HFFc6 (cell line): ENCODE results near the gene FUCA2. TPM values are rescaled to one million over a fixed set of nuclear protein-coding genes. Genes with fewer than 3 reads are reported as not detected.
"Not testable (repeated sequence)": the region's sequence is repeated elsewhere in the genome, so short reads cannot be mapped to it uniquely, and the experiment has no call there.

ENCODE experiments used
- DNase-seq: peaks from one replicate; pipeline ENCODE4 v3.0.0-alpha.2; 2018
- H3K27ac Mint-ChIP-seq: 2 replicates; pipeline ENCODE4 v1.8.0; 2020; ENCODE audit warnings: mild to moderate bottlenecking, mixed read lengths
- H3K27me3 Mint-ChIP-seq: 2 replicates; pipeline ENCODE4 v1.8.0; 2021; ENCODE audit warnings: mild to moderate bottlenecking, moderate library complexity, mixed read lengths; ENCODE audit not compliant: insufficient read depth
- H3K36me3 Mint-ChIP-seq: 2 replicates; pipeline ENCODE4 v1.8.0; 2021; ENCODE audit warnings: low read depth, mixed read lengths
- H3K4me1 Mint-ChIP-seq: 2 replicates; pipeline ENCODE4 v1.8.0; 2020; ENCODE audit warnings: low read depth, mixed read lengths
- H3K4me3 Mint-ChIP-seq: 2 replicates; pipeline ENCODE4 v1.8.0; 2020; ENCODE audit warnings: mild to moderate bottlenecking, moderate library complexity, mixed read lengths
- H3K9me3 Mint-ChIP-seq: 2 replicates; pipeline ENCODE4 v1.8.0; 2020; ENCODE audit warnings: mild to moderate bottlenecking, mixed read lengths
- total RNA-seq, 6 experiments: library from RNA; stranded (reverse); fragmentation: NEBNext Ultra II Directional; extraction: Animal tissue kit (Norgen Biotek cat#: 25700); gene quantifications; 2 replicates in 1 of 6; 3 replicates in 5 of 6; pipeline ENCODE4 v1.2.3, GENCODE V29; 2021
- TF ChIP-seq, protein P1 (sequence below): fragments of 200-600 bp; sonication (generic); IDR thresholded peaks from 2 replicates; pipeline ENCODE4 v1.5.0; 2021; ENCODE audit warnings: antibody characterized with exemption, mild to moderate bottlenecking

Gene FUCA2
- total RNA-seq, 6 experiments from 2014 or later = 86.4 to 126 (median 121) TPM

GRCh38 chr6:143515766-143516355 is 4.3 kb upstream of the FUCA2 start:
- Mint-ChIP-seq H3K4me1 (peaks cover 33% of the 10 kb centered on the region), H3K9me3 (no peaks in the 10 kb centered on the region), H3K27ac (no peak overlapping the region), H3K27me3 (peaks cover 17% of the 10 kb centered on the region), H3K36me3 (no peaks in the 10 kb centered on the region; the same call in 1 of the 2 replicates), H3K4me3 (no peak overlapping the region)
- TF ChIP-seq, protein P1, sequence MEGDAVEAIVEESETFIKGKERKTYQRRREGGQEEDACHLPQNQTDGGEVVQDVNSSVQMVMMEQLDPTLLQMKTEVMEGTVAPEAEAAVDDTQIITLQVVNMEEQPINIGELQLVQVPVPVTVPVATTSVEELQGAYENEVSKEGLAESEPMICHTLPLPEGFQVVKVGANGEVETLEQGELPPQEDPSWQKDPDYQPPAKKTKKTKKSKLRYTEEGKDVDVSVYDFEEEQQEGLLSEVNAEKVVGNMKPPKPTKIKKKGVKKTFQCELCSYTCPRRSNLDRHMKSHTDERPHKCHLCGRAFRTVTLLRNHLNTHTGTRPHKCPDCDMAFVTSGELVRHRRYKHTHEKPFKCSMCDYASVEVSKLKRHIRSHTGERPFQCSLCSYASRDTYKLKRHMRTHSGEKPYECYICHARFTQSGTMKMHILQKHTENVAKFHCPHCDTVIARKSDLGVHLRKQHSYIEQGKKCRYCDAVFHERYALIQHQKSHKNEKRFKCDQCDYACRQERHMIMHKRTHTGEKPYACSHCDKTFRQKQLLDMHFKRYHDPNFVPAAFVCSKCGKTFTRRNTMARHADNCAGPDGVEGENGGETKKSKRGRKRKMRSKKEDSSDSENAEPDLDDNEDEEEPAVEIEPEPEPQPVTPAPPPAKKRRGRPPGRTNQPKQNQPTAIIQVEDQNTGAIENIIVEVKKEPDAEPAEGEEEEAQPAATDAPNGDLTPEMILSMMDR = no peak
- DNase-seq = no peak

DNA sequence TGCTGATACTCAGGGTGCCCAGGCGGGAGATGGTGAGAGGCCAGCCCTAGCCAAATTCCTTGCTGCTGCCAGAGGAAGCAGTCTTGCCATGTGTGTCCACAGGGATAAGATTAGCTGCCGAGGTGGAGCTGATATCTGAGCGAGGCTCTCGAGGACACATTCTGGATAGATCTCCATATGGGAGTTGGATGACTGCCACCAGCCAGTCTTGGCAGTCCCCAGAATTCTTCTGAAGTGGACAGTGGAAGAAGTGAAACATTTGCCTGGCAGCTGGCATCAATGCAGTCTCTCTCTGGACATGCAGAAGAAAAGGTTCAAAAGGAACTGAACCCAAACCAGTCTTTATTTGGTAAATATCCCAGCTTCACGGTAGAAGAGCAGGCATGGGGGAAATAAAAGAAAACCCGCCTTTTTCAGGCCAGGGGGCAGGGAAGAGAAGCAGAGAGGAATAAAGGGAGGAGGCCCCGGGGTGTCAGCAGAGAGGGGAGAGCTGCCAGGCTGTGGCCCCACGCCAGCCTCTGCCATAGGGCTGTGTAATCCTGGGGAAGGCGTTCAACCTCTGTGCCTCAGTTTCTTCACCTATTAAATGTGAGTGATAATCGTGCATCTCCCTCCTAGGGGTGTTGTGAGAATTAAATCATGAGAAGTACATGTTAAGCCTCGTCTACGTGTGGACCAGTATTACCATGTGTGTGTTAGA is 3.7 kb upstream of the FUCA2 start:
- no peak overlapping the region for H3K4me3 Mint-ChIP-seq
- peaks cover 37% of the 10 kb centered on the region for H3K4me1 Mint-ChIP-seq
- H3K9me3 Mint-ChIP-seq = no peaks in the 10 kb centered on the region
- H3K27ac Mint-ChIP-seq = no peak overlapping the region
- no peaks in the 10 kb centered on the region; the same call in 1 of the 2 replicates for H3K36me3 Mint-ChIP-seq
- H3K27me3 Mint-ChIP-seq = peaks cover 17% of the 10 kb centered on the region
- TF ChIP-seq, protein P1 = no peak
- DNase-seq = no peak

DNA sequence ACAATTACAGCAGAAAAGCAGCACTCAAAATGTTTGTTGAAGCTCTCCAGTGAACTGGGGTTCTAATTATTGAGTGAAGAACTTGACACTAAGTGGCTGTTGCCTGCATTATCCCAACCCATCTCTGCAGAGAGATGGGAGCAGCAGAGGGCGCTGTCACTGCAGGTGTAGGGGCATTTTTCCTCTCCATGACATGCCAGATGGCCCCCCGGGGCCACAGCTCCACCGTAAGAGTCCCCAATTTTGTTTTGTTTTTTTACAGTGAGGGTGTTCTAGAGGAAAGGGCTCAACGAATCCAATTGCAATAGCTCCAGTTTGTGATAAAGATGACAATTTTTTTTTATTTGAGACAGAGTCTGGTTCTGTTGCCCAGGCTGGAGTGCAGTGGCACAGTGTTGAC is 1.9 kb upstream of the FUCA2 start:
- peaks cover 6% of the 10 kb centered on the region for H3K27me3 Mint-ChIP-seq
- H3K27ac Mint-ChIP-seq = 0 out of 2 replicates have a peak overlapping the region, but pooled peaks have one; percentile 5
- peaks cover 6% of the 10 kb centered on the region; the same call in 1 of the 2 replicates for H3K36me3 Mint-ChIP-seq
- DNase-seq = no peak
- no peak overlapping the region for H3K4me3 Mint-ChIP-seq
- H3K9me3 Mint-ChIP-seq = no peaks in the 10 kb centered on the region
- TF ChIP-seq, protein P1 = peak; percentile 76
- peaks cover 55% of the 10 kb centered on the region for H3K4me1 Mint-ChIP-seq

DNA sequence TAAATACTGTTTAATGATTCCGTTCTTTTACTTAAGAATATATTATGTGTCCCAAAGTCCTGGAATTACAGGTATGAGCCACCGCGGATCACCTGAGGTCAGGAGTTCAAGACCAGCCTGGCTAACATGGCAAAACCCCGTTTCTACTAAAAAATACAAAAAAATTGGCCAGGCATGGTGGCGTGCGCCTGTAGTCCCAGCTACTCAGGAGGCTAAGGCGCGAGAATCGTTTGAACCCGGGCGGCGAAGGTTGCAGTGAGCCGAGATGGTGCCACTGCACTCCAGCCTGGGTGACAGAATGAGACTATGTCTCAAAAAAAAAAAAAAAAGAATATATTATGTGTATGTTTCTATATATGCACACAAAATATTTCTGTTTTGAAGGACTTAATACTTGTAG is 1.2 kb downstream of the FUCA2 start:
- H3K9me3 Mint-ChIP-seq, DNase-seq, H3K27ac Mint-ChIP-seq, H3K27me3 Mint-ChIP-seq: not testable (repeated sequence)
- peaks cover 25% of the 10 kb centered on the region; the same call in 1 of the 2 replicates for H3K36me3 Mint-ChIP-seq
- peaks cover 48% of the 10 kb centered on the region for H3K4me1 Mint-ChIP-seq
- H3K4me3 Mint-ChIP-seq = peak overlapping the region; percentile 91

DNA sequence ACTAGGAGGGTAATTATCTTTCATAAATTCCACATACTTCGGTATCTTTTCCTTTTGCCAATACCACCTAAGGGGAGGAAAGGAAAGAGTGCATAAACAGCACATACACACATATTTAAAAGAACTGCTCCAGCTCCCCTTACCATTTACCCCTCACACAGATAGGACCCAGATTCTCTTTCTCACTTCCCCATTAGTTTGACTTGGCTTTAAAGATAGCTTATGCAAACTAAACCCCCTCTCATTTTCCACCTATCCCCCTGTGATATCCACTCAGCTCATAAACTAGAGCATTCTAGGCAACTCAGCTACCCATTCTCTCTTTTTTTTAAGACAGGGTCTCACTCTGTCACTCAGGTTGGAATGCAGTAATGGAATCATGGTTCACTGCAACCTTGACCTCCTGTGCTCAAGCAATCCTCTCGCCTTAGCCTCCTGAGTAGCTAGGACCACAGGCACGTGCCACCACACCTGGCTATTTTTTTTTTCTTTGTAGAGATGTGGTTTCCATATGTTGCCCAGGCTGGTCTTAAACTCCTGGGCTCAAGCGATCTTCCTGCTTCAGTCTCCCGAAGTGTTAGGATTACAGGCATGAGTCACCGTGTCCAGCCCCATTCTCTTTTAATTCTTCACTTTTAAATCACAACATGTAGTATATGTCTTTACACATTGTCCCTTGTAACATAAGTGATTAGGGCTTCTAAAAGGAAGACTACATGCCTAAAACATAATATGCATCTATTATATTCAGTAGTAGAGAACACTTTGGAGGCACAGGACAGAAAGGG is 4.0 kb downstream of the FUCA2 start:
- DNase-seq = no peak
- Mint-ChIP-seq H3K4me1 (peaks cover 40% of the 10 kb centered on the region), H3K27ac (no peak overlapping the region), H3K36me3 (peaks cover 25% of the 10 kb centered on the region; the same call in 1 of the 2 replicates), H3K27me3 (peaks cover 1% of the 10 kb centered on the region; the same call in 1 of the 2 replicates), H3K4me3 (no peak overlapping the region), H3K9me3 (no peaks in the 10 kb centered on the region)
- TF ChIP-seq, protein P1 = no peak
